ENCODE data around the gene SPATA19. TPM values are rescaled to one million over a fixed set of nuclear protein-coding genes. Genes with fewer than 3 reads are reported as not detected.

The SPATA19 gene
- total RNA-seq, 1 experiment from 2014 or later: not detected

DNA sequence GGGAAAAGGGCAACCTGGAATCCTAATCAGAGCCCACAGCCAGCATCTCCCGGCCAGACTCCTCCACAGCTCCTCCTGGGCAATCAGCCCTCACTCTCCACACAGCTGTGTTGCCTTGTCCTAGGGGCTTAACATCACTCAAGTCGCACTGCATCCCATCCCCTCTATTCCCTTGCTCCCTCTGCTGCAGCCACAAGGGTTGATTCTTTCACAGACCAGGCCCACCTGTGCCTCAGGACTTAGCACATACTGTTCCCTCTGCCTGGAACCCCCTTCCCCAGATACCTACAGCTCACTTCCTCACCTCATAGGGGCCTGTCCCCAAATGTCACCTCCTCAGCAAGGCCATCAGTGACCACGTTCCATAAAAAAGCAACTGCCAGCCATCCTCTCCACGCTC, 18.4 kb downstream of the SPATA19 start:
- H3K27ac ChIP-seq (ENCODE audit: low read length): no peak overlapping the region
- no peak for ATAC-seq
- H3K36me3 ChIP-seq (ENCODE audit: control insufficient read depth, insufficient read depth, low read length): no peaks in the 10 kb centered on the region
- intact Hi-C loops (cut with micrococcal nuclease; ENCODE audit: unreplicated experiment) (no loop called here), in situ Hi-C loops (cut with HindIII; ENCODE audit: low pct_unique_long_range_greater_than_20kb, low sequenced_read_pairs) (no loop called here)
- H3K27me3 ChIP-seq (ENCODE audit: control insufficient read depth, insufficient read depth, low read length): peaks cover 16% of the 10 kb centered on the region; the same call in 1 of the 2 replicates
- no peak overlapping the region for H3K4me3 ChIP-seq (ENCODE audit: low read depth in 2 of 2, low read length in 2 of 2)
- no TSS peak for BruUV-seq (replicated peaks)
- ChIA-PET POLR2A (no interaction called here), CTCF (no interaction called here)
- DNase-seq (ENCODE audit: low read depth, low spot score): no peak
- no peaks in the 10 kb centered on the region for H3K4me1 ChIP-seq (ENCODE audit: control insufficient read depth, insufficient read depth, low read length)
- TF ChIP-seq SIN3A (IDR thresholded peaks at IDR 0.05; ENCODE audit: borderline replicate concordance, insufficient read depth, low read depth, low read length) (no peak), TCF7L2 (IDR thresholded peaks at IDR 0.05; ENCODE audit: low read depth, low read length) (no peak), POLR2AphosphoS5 (IDR thresholded peaks at IDR 0.05; ENCODE audit: low read depth, low read length) (no peak)
- TF ChIP-seq, protein P1, sequence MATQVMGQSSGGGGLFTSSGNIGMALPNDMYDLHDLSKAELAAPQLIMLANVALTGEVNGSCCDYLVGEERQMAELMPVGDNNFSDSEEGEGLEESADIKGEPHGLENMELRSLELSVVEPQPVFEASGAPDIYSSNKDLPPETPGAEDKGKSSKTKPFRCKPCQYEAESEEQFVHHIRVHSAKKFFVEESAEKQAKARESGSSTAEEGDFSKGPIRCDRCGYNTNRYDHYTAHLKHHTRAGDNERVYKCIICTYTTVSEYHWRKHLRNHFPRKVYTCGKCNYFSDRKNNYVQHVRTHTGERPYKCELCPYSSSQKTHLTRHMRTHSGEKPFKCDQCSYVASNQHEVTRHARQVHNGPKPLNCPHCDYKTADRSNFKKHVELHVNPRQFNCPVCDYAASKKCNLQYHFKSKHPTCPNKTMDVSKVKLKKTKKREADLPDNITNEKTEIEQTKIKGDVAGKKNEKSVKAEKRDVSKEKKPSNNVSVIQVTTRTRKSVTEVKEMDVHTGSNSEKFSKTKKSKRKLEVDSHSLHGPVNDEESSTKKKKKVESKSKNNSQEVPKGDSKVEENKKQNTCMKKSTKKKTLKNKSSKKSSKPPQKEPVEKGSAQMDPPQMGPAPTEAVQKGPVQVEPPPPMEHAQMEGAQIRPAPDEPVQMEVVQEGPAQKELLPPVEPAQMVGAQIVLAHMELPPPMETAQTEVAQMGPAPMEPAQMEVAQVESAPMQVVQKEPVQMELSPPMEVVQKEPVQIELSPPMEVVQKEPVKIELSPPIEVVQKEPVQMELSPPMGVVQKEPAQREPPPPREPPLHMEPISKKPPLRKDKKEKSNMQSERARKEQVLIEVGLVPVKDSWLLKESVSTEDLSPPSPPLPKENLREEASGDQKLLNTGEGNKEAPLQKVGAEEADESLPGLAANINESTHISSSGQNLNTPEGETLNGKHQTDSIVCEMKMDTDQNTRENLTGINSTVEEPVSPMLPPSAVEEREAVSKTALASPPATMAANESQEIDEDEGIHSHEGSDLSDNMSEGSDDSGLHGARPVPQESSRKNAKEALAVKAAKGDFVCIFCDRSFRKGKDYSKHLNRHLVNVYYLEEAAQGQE (IDR thresholded peaks at IDR 0.05; ENCODE audit: insufficient read depth in 1 of 2, low read depth in 2 of 2, low read length in 1 of 2): no peak
- TF ChIP-seq, protein P2, sequence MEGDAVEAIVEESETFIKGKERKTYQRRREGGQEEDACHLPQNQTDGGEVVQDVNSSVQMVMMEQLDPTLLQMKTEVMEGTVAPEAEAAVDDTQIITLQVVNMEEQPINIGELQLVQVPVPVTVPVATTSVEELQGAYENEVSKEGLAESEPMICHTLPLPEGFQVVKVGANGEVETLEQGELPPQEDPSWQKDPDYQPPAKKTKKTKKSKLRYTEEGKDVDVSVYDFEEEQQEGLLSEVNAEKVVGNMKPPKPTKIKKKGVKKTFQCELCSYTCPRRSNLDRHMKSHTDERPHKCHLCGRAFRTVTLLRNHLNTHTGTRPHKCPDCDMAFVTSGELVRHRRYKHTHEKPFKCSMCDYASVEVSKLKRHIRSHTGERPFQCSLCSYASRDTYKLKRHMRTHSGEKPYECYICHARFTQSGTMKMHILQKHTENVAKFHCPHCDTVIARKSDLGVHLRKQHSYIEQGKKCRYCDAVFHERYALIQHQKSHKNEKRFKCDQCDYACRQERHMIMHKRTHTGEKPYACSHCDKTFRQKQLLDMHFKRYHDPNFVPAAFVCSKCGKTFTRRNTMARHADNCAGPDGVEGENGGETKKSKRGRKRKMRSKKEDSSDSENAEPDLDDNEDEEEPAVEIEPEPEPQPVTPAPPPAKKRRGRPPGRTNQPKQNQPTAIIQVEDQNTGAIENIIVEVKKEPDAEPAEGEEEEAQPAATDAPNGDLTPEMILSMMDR (IDR thresholded peaks at IDR 0.05): no peak
- H3K9me3 ChIP-seq (ENCODE audit: control insufficient read depth, insufficient read depth, low read depth, low read length): no peaks in the 10 kb centered on the region

DNA sequence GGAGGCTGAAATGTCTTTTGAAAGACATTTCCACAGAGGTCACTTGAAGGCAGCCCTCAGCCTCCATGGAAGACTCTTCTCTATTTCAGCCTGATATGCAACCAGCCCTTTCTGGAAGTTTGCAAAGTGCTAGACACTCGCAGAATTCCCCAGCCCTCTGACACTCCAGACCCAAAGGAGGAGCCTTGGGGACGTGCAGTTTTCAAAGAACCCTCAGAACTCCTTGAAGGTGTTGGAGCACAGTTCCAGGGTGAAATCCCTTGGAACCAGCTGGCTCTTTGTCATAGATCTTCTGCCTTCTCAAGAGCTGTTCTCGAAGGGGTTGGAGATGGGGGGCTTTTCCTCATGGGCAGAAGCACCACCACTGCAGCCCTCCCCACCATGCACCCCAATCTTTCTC, 19.6 kb downstream of the SPATA19 start:
- ATAC-seq: no peak
- Histone ChIP-seq H3K27me3 (ENCODE audit: control insufficient read depth, insufficient read depth, low read length) (peaks cover 16% of the 10 kb centered on the region; the same call in 1 of the 2 replicates), H3K36me3 (ENCODE audit: control insufficient read depth, insufficient read depth, low read length) (no peaks in the 10 kb centered on the region), H3K4me3 (ENCODE audit: low read depth in 2 of 2, low read length in 2 of 2) (no peak overlapping the region), H3K27ac (ENCODE audit: low read length) (no peak overlapping the region), H3K9me3 (ENCODE audit: control insufficient read depth, insufficient read depth, low read depth, low read length) (no peaks in the 10 kb centered on the region), H3K4me1 (ENCODE audit: control insufficient read depth, insufficient read depth, low read length) (no peaks in the 10 kb centered on the region)
- intact Hi-C loops (cut with micrococcal nuclease; ENCODE audit: unreplicated experiment) (no loop called here), in situ Hi-C loops (cut with HindIII; ENCODE audit: low pct_unique_long_range_greater_than_20kb, low sequenced_read_pairs) (no loop called here)
- no peak for TF ChIP-seq SIN3A (IDR thresholded peaks at IDR 0.05; ENCODE audit: borderline replicate concordance, insufficient read depth, low read depth, low read length)
- no peak for TF ChIP-seq TCF7L2 (IDR thresholded peaks at IDR 0.05; ENCODE audit: low read depth, low read length)
- TF ChIP-seq, protein P2 (IDR thresholded peaks at IDR 0.05): no peak
- TF ChIP-seq POLR2AphosphoS5 (IDR thresholded peaks at IDR 0.05; ENCODE audit: low read depth, low read length): no peak
- TF ChIP-seq, protein P1 (IDR thresholded peaks at IDR 0.05; ENCODE audit: insufficient read depth in 1 of 2, low read depth in 2 of 2, low read length in 1 of 2): no peak
- POLR2A ChIA-PET: no interaction called here
- no peak for DNase-seq (ENCODE audit: low read depth, low spot score)
- no TSS peak for BruUV-seq (replicated peaks)
- CTCF ChIA-PET: no interaction called here
